ENCODE measurements around the gene PHIP.

- TF ChIP-seq NRF1 (conservative IDR thresholded peaks at IDR 0.05; ENCODE audit: low read depth, low read length) (no peak), CREB1 (IDR thresholded peaks at IDR 0.05; ENCODE audit: low read depth) (no peak), FOXM1 (IDR thresholded peaks at IDR 0.05; ENCODE audit: low read depth, low read length) (no peak), ZBTB11 (CRISPR knock-in tag; IDR thresholded peaks at IDR 0.05) (no peak), BRCA1 (IDR thresholded peaks at IDR 0.05; ENCODE audit: low read depth, low read length) (no peak), POLR2A (IDR thresholded peaks at IDR 0.05; ENCODE audit: low read depth, low read length) (no peak), TAF1 (IDR thresholded peaks at IDR 0.05; ENCODE audit: borderline replicate concordance, low read depth, low read length) (no peak), GABPA (IDR thresholded peaks at IDR 0.05; ENCODE audit: low read depth) (no peak), ETV6 (conservative IDR thresholded peaks at IDR 0.05 in 1 of 2, IDR thresholded peaks at IDR 0.05 in 1 of 2; ENCODE audit: borderline replicate concordance in 1 of 2, low read depth in 1 of 2) (no peak), JUND (IDR thresholded peaks at IDR 0.05; ENCODE audit: low read depth, low read length) (no peak), ATF7 (IDR thresholded peaks at IDR 0.05; ENCODE audit: low read depth) (no peak)
- TF ChIP-seq, protein P1, sequence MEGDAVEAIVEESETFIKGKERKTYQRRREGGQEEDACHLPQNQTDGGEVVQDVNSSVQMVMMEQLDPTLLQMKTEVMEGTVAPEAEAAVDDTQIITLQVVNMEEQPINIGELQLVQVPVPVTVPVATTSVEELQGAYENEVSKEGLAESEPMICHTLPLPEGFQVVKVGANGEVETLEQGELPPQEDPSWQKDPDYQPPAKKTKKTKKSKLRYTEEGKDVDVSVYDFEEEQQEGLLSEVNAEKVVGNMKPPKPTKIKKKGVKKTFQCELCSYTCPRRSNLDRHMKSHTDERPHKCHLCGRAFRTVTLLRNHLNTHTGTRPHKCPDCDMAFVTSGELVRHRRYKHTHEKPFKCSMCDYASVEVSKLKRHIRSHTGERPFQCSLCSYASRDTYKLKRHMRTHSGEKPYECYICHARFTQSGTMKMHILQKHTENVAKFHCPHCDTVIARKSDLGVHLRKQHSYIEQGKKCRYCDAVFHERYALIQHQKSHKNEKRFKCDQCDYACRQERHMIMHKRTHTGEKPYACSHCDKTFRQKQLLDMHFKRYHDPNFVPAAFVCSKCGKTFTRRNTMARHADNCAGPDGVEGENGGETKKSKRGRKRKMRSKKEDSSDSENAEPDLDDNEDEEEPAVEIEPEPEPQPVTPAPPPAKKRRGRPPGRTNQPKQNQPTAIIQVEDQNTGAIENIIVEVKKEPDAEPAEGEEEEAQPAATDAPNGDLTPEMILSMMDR (IDR thresholded peaks at IDR 0.05 in 2 of 3, conservative IDR thresholded peaks at IDR 0.05 in 1 of 3; ENCODE audit: control insufficient read depth in 2 of 3, extremely low read depth in 1 of 3, insufficient read depth in 1 of 3, low read depth in 3 of 3, low read length in 3 of 3): no peak
- TF ChIP-seq, protein P2, sequence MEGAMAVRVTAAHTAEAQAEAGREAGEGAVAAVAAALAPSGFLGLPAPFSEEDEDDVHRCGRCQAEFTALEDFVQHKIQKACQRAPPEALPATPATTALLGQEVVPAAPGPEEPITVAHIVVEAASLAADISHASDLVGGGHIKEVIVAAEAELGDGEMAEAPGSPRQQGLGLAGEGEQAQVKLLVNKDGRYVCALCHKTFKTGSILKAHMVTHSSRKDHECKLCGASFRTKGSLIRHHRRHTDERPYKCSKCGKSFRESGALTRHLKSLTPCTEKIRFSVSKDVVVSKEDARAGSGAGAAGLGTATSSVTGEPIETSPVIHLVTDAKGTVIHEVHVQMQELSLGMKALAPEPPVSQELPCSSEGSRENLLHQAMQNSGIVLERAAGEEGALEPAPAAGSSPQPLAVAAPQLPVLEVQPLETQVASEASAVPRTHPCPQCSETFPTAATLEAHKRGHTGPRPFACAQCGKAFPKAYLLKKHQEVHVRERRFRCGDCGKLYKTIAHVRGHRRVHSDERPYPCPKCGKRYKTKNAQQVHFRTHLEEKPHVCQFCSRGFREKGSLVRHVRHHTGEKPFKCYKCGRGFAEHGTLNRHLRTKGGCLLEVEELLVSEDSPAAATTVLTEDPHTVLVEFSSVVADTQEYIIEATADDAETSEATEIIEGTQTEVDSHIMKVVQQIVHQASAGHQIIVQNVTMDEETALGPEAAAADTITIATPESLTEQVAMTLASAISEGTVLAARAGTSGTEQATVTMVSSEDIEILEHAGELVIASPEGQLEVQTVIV (IDR thresholded peaks at IDR 0.05; ENCODE audit: borderline replicate concordance, partially characterized antibody): no peak
- TF ChIP-seq, protein P3, sequence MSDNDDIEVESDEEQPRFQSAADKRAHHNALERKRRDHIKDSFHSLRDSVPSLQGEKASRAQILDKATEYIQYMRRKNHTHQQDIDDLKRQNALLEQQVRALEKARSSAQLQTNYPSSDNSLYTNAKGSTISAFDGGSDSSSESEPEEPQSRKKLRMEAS (IDR thresholded peaks at IDR 0.05; ENCODE audit: low read depth, low read length): no peak
Measured at GRCh38 chr6:79065232-79065631, 12.8 kb downstream of the PHIP start.

Data from GM12878 (cell line).